GM18498 (cell line): ENCODE measurements around the gene TIMP3.
"Not testable (repeated sequence)": the region's sequence is repeated elsewhere in the genome, so short reads cannot be mapped to it uniquely, and the experiment has no call there.

Experiments
- ATAC-seq: cut with Tn5 transposase; IDR thresholded peaks from one replicate; pipeline ENCODE4 v1.9.1; 2021; ENCODE audit warnings: mild to moderate bottlenecking, moderate library complexity; ENCODE audit not compliant: unreplicated experiment

TIMP3 gene

GRCh38 chr22:32801537-32802236 lies at the start of gene TIMP3:
Gene TIMP3, plus strand, starts transcription at chr22:32801705. Its CDS starts 297 bp downstream, at chr22:32802002.
- ATAC-seq, result no peak

GRCh38 chr22:32752326-32752725 lies 49.2 kb upstream of the TIMP3 start:
- no peak for ATAC-seq

- ATAC-seq, result no peak
These were observed 48.5 kb upstream of the TIMP3 start for GRCh38 chr22:32752816-32753520.

- ATAC-seq, result no peak
These were observed 47.9 kb upstream of the TIMP3 start for GRCh38 chr22:32753591-32753990.

DNA sequence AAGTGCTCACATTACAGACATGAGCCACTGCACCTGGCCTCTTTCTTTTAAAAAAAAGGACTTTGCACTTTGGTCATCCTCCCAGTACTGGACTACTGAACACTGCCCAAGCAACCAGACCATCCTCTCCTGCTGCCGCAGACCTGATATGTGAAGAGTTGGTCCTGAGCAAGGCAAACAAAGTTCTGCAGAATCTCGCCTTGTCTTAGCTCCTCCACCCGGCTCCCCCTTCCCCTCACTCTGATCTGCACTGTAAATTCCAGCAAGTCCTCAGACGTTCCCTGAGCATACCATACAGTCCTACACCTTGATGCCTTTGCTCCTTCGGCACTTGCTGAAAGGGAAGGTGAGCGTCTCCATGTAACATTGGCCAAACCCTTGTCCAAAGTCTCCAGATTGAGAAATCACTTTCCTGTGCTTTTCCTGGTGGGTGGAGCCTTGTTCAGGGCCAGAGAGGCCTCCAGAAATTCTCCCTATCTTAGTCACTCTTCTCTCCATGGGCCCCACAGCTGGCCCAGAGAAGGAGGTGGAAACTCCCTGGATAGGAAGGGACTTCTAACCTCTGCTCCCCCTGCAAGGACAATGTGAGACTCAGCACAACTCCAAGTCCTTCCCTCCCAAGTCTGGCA lies 47.0 kb upstream of the TIMP3 start:
- ATAC-seq, result no peak

DNA sequence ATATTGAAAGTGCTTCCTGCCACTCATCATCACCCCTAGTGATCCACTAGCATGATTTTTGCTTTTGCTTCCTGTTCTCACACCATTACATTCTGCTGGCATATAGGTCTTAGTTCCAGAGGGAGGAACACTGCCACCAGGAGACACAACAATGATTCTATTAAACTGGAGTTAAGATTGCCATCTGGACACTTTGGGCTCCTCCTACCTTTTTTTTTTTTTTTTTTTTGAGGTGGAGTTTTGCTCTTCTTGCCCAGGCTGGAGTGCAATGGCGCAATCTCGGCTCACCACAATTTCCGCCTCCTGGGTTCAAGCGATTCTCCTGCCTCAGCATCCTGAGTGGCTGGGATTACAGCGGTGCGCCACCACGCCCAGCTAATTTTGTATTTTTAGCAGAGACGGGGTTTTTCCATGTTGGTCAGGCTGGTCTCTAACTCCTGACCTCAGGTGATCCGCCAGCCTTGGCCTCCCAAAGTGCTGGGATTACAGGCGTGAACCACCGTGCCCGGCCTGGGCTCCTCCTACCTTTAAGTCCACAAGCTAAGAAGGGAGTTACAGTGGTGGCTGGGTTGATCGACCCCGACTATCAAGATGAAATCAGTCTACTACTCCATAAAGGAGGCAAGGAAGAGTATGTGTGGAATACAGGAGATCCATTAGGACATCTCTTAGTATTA lies 44.3 kb upstream of the TIMP3 start:
- not testable (repeated sequence) for ATAC-seq

- ATAC-seq, result no peak
These were observed 42.6 kb upstream of the TIMP3 start for GRCh38 chr22:32758866-32759385.

GRCh38 chr22:32760396-32760795 lies 41.1 kb upstream of the TIMP3 start:
- ATAC-seq, result no peak

DNA sequence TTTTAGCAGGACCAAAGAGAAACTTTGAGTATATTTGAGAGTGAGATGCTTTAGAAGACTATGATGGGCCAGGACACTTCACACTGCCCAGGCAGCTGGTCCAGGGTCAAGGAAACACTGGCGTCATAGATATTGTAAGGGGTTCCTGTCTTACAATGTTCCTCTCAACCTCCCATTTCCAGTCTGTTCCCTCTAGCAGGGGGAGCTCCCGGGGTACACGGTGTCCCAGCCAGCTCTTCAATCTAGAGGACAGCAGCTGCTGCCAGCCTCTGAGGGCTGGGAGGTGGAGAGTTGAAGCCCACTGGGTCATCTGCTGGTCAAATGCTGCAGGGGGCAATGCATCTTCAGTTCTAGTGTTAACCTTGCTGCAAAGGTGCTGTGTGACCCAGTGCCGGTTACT lies 40.7 kb upstream of the TIMP3 start:
- no peak for ATAC-seq

- no peak for ATAC-seq
These were observed 40.1 kb upstream of the TIMP3 start for GRCh38 chr22:32761251-32761903.

DNA sequence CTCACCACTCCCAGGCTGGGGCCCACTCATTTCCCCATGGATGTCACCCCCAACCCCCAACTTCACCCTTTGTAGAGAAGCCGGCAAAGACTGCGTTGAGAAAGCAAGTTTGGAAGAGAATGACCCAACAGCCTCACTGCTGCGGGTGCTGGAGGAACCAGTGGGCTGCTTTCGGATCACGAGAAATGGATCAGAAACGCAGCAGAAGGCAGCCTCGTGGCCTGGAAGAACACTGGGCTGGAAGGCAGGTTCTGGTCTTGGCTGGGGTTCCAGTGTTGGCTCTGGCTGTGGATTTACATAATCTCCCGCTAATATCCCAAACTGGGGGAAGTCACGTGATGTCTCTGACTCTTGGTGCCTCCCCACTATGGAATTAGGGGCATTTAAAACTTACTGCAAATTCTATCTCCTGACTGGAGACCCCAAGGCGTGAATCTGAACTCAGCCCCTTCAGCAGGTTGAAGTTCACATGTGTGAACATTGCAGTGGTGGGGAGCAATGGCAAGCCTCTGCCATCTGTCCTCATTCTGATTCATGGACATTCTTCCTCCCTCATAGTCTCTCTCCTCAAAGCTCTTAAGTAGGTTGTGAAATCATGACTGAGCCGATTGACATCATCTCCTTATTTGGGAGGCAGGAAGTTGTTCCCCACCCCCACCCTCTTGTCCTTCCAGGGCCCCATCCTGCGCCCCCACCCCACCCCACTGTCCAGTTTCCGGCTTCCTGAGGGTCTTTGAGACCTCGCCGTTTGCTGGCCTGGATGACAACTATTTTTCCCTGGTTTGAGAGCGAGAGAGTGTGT lies 37.0 kb upstream of the TIMP3 start:
- ATAC-seq, result no peak

GRCh38 chr22:32765132-32765618 lies 36.3 kb upstream of the TIMP3 start:
- ATAC-seq, result no peak

DNA sequence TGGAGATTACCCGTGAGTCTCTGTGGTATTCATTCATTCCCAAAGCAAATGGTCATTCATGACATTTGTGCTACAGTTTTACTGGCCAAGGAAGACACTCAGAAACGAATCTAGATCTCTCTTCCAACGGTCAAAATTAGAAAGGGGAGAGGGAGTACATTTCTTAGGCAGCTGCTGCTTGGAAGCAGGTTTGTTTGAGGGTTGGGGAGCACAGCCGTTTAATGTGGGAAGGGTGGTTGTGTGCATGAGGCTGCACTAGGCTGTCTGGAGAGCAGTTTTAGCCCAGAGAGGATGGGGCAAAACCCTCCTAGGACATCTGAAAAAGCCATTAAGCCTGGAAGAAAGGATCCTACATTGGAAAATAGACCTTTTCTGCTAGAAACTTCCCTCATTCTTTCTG lies 29.7 kb upstream of the TIMP3 start:
- ATAC-seq, result no peak

- no peak for ATAC-seq
These were observed 25.5 kb upstream of the TIMP3 start for GRCh38 chr22:32775957-32776356.

DNA sequence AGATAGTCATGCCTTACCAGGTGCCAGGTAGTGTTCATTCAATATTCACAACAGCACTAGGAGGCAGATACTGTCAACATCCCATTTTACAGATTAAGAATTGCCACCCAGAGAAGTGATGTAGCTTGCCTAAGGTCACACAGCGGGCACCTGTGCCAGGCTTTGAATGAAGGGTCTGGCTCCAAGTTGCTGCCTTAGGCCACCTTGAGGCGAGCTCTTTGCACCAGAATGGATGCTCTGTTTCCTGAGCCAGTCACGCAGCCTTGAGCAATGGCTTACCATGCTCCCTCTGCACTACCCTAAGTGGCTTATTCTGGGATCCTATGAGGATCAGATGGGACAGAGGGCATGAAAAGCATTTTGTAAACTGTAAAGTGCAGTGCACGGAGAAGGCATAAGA lies 25.1 kb upstream of the TIMP3 start:
- no peak for ATAC-seq

DNA sequence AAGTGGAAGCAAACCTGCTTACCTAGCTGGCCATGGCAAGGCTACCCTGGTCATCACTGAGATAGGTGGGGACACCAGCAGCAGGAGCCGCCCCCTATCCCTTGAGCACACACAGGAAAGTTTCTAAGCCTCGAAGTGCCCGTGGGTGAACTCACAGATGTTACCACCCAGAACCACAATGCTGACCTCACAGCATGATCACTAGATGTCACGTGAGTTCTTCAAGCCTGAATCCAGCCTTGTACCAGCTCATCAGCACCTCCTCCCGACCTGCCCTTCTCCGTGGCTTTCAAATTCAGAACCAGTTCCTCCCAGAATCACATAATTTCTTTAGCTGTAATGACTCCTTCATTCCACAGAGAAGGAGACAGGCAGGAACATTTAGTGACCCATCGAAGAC lies 24.7 kb upstream of the TIMP3 start:
- no peak for ATAC-seq

GRCh38 chr22:32777987-32778386 lies 23.5 kb upstream of the TIMP3 start:
- no peak for ATAC-seq

GRCh38 chr22:32780726-32781310 lies 20.7 kb upstream of the TIMP3 start:
- ATAC-seq, result no peak

DNA sequence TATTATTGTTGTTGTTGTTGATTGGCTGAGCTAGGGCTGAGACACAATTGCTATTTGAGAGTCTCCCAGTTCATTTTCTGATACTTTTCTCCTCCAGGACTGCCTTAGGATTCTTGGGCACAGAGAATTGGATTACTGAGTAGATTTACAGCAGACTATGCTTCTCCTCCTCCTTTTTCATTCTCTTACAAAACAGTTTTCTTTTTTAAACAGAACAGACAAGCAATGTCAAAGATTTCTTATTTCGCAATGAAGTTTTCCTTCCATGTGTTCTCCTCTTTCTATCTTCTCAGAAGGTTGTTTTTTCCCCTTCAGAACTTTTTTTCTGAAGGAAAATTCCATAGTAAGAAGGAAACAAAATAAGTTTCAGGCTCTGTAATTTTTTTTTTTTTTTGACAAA lies 19.8 kb upstream of the TIMP3 start:
- no peak for ATAC-seq
